ENCODE data around the gene RPS16.
"Not testable (repeated sequence)": the region's sequence is repeated elsewhere in the genome, so short reads cannot be mapped to it uniquely, and the experiment has no call there.

Gene RPS16

DNA sequence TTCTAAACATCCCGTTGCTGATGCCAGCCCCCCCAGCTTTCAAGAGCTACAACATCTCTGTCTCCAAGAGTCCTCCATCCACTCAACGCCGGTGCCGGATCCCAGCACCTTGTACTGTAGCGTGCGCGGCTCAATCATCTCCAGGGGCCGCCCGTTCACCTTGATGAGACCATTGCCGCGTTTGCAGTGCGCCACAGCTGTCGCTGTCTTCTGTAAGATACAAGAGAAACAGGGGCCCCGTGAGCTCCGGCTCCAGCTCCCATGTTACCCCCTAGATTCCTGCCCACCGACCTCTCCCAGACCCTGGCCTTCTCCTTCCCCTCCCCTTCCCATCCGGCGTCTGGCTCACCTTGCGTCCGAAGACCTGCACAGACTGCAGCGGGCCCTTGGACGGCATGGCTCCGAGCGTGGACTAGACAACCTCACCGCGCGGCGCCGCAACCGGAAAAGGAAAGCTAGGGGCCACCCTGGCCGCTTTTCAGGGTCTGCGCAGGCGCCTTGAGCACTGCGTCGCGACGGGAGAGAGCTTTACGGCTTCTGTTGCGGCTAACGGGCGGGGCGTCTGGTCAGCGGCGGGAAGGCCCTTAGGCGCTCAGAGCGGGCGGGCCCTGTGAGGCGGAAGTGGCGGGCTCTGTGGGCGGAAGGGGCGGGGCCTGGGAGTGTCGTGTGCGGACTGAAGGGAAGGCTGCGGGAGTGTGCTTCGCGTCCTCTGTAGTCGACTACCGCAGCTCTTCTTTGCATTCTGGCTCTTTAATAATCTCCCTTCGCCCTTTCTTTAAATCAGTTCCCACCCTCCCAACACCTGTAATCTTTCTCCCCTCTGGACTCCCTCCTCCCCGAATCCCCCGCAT lies at the start of gene RPS16:
RPS16 (minus strand) TSS at position 451 of the 851 bp plus-strand sequence; CDS start at position 397, 54 bp downstream.
- peak; percentile 98 for DNase-seq

DNA sequence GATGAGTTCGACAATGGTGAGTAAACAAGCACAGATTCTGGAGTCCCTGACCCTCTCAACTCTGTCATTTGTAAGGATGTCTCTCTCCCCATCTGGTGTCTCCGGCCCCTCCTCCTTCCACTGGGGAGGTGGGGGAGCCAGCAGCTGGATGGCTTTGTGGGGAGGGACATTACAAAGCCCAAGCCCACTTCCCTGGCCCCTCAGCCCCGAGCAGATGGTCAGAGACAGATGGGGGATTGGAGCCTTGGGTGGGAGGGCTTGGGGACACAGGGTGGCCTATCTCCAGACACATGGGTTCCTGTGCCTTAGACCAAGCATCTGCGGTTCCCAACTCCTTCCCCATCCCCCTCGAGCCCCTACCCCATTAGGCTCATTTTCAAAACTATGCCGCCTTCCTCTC lies 47.4 kb upstream of the RPS16 start:
- DNase-seq = no peak

DNA sequence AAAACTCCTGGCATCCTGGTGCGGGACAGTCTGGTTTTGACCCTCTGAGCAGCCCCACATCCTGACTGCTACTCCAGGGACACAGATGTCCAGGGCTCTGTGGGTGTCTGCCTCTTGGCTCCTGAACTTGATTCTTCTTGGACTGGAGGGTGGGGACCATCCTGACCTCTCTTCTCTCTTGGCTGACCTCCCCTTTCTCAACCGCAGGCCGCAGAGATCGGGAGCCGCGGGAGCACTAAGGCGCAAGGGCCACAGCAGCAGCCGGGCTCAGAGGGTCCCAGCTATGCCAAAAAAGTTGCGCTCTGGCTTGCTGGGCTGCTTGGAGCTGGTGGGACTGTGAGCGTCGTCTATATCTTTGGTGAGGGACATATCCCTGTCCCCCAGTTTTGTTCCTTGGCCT lies 45.9 kb upstream of the RPS16 start:
- DNase-seq = no peak

DNA sequence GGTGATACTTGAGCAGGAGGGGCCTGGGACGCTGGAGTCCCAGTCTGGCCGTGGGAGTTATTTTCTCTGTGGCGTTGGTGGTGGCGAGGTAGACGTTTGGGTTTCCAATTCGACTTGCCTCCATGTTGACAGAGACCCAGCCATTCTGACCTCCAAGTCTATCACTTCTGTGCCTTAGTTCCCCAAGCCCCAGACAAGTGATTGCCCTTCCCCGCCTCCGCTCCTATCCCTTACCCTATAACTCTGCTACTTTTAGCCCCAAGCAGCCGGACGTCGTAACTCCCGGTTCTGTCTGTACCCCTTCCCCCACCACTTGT lies 45.4 kb upstream of the RPS16 start:
- DNase-seq = no peak

DNA sequence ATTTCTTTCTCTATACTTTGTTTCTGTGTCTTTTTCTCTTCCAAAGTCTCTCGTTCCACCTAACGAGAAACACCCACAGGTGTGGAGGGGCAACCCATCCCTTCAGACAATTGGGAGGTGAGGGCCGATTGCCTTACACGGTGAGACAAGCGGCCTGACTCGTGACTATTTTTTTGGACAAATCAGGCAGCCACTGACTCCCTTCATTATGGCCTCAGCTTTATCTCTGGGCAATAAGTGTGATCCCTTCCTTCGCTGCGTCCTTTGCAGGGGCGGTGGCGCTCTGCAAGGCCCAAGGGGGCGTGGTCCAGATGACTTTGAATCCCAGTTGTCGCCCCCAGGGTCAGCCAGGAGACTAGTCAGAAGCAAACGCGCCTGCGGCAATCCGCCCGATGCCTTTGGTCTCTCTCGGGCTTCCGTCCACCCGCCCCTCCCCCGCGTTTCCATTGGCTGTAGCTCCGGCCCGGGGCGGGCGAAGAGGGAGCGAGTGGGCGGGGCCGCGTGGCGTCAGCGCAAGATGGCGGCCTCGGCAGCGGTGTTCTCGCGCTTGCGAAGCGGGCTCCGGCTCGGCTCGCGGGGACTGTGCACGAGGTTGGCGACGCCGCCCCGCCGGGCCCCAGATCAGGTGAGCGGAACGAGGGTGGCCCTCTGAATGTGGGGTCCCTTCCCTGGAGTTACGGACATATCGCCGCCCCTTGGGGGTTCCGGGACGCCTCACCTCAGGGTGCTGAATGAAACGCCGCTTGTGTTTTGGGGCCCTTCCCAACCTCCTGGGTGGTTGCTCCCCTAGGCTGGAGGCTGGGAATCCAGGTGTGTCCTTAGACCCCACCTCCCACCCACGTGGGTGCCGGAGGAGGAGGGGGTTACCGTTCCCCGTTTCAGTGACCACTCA lies 44.8 kb upstream of the RPS16 start, which contains the start of gene TIMM50:
TIMM50 (plus strand) TSS at position 502 of the 892 bp plus-strand sequence; CDS start at position 518, 16 bp downstream.
- peak; percentile 95 for DNase-seq

DNA sequence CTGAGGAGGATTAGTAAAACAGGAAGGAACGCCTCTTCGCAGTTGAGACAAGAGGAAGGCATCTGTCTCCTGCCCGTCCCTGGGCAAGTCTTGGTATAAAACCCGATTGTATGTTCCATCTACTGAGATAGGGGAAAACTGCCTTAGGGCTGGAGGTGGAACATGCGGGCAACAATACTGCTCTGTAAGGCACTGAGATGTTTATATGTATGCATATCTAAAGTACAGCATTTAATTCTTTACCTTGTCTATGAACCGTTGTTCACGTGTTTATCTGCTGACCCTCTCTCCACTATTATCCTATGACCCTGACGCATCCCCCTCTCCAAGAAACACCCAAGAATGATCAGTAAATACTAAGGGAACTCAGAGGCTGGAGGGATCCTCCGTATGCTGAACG lies 44.2 kb upstream of the RPS16 start:
- DNase-seq = no peak

DNA sequence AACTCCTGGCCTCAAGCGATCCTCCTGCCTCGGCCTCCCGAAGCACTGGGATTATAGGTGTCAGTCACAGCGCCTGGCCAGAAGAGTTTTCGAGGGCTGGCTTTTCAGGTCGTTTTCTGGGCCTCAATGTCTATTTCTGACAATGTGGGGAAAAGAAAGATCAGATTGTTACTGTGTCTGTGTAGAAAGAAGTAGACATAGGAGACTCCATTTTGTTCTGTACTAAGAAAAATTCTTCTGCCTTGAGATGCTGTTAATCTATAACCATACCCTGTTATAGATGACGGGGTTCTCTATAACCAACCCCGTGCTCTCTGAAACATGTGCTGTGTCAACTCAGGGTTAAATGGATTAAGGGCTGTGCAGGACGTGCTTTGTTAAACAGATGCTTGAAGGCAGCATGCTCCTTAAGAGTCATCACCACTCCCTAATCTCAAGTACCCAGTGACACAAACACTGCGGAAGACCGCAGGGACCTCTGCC lies 43.6 kb upstream of the RPS16 start:
- DNase-seq = not testable (repeated sequence)

DNA sequence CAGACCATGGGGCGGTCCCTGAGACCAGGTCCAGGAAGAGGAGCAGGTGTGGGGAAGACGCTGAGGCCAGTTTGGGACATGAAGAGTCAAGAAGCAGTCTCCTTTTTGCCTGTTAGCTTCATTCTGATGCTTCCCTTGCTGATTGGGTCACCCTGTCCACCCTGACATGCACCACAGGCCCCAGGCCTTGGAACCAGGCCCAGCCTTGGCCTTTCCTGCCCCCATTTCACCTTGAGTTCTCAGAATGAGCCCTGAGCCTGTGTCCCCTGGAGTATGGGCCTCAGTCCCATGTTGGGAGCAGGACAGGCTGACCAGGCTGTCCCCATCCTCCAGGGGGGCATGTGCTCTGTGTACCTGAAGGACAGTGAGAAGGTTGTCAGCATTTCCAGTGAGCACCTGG lies 40.0 kb upstream of the RPS16 start:
- DNase-seq = no peak

DNA sequence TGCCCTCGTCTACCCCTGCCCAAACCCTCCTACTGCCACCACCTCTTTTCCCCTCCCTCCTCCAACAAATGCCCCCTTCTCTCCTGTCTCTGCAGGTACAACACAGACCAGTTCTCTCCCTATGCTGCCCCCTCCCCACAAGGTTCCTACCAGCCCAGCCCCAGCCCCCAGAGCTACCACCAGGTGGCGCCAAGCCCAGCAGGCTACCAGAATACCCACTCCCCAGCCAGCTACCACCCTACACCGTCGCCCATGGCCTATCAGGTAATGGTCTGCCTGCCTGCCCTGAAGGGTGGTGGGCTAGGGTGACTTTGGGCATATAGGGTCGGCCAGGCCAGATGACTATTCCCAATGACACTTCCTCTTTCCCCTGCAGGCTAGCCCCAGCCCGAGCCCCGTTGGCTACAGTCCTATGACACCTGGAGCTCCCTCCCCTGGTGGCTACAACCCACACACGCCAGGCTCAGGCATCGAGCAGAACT lies 38.4 kb upstream of the RPS16 start:
- DNase-seq = peak; percentile 18

DNA sequence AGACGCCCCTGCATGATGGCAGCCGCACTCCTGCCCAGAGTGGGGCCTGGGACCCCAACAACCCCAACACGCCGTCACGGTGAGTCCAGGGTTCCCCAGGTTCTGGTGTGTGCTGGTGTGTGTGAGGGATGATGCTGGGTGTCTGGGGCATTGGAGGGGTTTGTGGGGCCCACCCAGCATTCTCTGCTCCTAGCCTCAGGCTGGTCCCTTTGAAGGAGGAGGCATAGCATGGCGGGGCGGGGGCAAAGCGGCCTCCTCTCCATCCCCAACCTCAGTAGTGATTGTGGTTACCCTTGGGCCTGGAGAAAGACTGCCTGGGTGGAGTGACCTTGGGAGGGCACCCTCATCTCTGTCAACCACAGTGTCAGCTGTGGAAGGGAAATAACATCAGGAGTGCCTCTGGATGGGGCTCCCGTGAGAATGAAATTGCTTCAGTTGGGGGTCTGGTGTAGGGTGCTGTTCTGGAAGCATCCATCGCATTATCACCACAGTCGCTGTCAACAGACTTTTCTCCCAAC lies 37.8 kb upstream of the RPS16 start:
- DNase-seq = no peak

DNA sequence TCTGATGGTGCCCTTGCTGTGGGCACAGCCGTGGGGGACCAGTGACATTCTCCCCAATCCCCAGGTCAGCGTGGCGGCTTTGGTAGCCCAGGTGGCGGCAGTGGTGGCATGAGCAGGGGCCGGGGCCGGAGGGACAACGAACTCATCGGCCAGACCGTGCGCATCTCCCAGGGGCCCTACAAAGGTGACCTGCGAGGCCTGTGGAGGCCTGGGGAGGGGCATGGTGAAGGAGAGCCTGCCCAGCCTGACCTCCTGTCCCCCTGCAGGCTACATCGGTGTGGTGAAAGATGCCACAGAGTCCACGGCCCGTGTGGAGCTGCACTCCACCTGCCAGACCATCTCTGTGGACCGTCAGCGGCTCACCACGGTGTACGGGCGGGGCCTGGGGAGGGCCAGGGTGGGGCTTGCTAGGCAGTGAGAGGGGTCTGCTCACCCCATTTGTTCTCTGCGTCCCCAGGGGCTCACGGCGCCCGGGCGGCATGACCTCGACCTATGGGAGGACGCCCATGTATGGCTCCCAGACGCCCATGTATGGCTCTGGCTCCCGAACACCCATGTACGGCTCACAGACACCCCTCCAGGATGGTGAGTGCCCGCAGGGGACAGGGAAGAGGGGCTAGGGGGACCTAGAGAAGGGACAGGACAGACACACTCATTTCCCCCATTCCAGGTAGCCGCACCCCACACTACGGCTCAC lies 37.1 kb upstream of the RPS16 start:
- no peak for DNase-seq

DNA sequence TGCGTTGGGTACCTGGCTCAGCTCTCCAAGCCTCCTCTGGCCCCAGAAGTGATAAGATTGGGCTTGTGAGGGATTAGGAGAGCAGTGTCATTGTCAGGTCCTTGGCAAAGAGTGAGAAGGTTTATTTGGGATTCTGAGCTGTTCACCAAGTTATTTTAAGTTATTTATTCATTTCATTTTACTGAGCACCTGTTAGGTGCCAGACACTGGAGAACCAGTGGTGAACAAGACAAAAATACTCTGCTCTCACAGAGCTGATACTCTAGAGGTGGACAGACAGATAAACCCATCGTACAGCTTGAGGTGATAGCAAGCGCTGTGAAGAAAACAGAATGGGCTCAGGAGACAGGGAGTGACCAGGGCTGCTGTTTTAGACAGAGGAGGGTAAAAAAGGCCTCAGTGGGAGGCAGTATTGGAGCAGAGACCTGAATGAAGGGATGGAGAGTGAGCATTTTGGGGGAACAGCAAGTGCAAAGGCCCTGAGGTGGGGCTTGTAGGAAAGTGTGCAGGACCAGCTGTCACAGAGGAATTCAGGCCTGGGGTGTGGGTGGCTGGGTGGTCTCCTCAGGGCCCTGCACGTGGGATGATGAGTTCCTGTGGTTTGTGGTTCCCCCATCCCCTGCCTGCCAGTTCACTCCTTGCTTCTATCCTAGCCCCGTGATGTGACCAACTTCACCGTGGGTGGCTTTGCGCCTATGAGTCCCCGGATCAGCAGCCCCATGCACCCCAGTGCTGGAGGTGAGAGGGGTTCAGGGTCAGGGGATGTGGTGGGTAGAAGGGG lies 36.2 kb upstream of the RPS16 start:
- DNase-seq = no peak

DNA sequence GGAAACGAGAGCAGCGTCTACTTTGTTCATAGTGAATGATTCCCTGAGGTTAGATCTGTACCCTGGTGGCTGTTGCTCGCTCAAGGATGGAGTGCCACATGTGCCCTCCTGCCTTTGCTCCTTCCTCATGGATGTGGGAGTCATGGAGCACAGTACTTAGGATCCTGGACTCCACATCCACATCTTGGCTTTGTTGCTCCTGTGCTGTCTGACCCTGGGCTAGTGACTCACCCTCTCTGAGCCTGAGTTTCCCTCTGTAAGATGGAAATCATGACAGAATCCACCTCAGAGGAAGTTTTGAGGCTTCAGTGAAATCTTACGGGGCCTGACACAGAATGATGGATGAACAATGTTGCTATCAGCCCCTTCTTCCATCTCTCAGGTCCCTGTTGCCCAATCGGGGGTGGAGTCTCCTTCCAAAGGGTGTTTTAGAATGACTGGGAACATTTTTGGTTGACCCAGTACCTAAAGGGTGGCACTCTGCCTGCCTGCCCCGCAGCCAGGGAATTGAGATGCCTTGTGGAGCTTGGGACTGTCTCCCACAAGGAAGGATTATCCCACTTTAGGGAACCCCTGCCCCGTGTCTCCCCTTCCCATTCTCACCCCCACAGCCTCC lies 35.1 kb upstream of the RPS16 start:
- DNase-seq = no peak

DNA sequence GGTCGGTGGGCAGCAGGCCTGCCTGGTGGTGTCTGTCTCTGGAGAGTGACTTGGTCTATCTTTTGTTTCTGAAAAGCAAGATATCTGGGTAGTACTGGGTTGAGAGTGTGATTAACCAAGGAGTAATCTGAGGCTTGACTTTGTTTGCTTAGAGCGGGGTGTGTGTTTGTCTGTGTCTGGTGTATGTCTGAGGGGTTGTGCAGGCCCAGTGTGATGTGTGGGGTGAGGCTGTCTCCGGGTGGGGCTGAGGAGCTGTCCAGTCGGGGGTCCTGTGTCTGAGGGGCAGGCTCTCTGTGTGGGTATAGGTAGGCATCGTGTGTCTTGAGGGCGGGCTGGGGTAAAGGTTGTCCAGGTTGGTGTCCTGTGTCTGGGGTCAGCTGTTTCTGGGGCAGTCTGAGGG lies 33.8 kb upstream of the RPS16 start:
- DNase-seq = no peak

DNA sequence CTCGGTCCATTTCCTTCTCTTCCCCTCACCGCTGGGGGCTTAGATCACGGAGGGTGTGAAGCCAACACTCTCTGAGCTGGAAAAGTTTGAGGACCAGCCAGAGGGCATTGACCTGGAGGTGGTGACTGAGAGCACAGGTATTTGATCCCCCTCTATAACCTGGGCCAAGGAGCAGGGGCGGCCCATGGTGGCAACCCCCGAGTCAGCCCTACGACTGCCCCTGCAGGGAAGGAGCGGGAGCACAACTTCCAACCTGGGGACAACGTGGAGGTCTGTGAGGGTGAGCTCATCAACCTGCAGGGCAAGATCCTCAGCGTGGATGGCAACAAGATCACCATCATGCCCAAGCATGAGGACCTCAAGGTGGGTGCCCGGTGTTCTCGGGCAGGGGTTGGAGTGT lies 33.3 kb upstream of the RPS16 start:
- no peak for DNase-seq

DNA sequence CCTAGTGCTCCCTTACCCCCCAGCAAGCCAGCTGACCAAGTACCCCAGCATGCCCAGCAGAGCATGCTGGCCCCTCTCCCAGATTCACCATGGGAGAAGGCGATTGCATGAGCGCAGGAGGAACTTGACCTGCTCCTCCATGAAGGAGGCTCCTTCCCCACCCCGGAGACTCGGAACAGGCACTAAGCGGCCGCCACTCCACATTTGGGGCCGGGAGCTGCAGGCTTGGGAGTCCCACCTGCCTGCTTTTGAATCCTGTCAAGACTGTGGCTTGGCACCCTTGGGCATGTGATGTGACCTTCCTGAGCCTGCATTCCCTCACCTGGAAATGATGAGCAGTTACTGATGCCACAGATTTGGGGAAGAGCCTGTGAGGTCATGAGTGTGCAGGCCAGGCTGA lies 32.2 kb upstream of the RPS16 start:
- DNase-seq = no peak

DNA sequence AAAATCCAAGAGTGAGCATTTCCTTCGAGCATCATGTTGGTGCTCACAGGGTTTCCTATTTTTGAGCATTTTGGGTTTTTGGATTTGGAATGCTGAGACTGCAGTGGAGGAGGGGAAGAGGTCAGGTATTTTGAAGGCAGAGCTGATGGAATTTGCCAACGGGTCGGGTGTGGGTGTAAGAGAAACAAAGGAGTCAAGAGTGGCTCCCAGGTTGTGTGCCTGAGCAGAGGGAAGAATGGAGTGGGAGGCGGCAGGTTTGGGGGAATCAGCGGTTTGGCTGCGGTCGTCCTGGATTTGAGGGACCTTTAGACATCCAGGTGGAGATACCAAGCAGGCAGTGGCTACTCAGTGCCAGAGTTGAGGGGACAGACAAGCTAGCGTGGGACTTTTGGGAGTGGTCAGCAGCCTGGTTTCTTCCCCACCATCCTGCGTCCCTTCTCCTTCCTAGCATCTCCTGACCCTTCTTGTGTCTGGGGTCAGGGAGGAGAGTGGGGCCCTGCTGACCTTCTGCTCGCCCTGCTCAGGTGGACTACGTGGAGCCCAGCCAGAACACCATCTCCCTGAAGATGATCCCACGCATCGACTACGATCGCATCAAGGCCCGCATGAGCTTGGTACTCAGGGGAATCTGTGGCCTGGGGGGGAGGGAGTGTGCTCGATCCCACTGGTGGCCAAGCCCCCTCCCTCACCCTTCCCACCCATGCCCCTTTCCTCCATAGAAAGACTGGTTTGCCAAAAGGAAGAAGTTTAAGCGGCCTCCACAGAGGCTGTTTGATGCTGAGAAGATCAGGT lies 30.4 kb upstream of the RPS16 start:
- DNase-seq = no peak

DNA sequence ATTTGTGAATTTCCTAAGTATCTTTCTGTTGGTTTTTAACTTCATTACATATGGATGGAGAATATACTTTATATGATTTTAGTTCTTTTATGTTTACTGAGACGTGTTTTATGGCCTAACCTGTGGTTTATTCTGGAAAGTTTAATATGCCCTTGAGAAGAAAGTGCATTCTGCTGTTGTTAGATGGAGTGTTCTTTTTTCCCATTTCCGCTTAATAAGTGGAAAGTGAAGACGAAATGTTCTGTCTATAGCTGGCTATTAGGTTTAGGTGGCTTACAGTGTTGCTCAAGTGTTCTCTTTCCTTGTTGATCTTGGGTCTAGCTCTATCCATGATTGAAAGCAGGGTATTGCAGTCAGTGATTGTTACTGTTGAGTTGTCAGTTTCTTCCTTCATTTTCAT lies 27.7 kb upstream of the RPS16 start:
- DNase-seq = no peak

DNA sequence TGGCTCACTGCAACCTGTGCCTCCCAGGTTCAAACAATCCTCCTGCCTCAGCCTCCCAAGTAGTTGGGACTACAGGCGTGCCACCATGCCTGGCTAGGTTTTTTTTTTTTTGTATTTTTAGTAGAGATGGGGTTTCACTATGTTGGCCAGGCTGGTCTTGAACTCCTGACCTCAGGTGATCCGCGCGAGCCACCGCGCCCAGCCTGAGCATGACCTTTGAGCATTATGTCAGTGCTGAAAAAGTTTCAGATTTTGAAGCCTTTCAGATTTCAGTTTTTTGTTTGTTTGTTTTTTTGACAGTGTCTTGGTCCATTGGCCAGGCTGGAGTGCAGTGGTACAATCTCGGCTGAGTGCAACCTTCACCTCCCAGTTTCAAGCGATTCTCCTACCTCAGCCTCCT lies 15.5 kb upstream of the RPS16 start:
- not testable (repeated sequence) for DNase-seq

DNA sequence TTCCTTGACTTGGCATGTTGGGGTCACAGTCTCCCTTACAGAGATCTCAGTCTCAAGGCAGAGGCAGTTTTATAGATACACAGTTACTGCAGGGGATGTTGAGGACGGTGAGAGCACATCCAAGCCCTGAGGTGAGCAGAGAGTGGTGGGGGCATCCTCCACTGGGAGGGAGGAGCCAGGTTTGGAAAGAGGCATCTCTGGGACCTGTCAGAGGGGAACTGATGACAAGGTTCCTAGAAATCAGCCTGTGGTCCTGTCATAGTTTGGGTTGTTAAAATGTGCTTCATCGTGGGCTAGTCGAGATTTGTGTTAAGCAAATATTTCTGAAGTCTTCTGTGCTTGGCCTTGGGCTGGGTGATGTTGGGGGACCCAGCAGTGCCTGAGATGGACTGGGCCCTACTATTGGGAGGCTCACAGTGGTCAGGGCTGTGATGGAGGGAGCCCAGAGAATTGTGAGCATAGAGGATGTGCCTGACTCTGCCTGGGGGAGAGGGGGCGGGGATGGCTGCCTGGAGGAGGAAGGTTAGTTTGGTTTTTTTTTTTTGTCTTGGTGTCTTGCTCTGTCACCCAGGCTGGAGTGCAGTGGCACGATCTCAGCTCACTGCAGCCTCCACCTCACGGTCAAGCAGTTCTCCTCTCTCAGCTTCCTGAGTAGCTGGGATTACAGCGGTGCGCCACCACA lies 13.5 kb upstream of the RPS16 start:
- DNase-seq = no peak

Data from fibroblast of skin of right biceps (primary cell).